ENCODE measurements around the gene FAM169A.
"Not testable (repeated sequence)": the region's sequence is repeated elsewhere in the genome, so short reads cannot be mapped to it uniquely, and the experiment has no call there.

The FAM169A gene

DNA sequence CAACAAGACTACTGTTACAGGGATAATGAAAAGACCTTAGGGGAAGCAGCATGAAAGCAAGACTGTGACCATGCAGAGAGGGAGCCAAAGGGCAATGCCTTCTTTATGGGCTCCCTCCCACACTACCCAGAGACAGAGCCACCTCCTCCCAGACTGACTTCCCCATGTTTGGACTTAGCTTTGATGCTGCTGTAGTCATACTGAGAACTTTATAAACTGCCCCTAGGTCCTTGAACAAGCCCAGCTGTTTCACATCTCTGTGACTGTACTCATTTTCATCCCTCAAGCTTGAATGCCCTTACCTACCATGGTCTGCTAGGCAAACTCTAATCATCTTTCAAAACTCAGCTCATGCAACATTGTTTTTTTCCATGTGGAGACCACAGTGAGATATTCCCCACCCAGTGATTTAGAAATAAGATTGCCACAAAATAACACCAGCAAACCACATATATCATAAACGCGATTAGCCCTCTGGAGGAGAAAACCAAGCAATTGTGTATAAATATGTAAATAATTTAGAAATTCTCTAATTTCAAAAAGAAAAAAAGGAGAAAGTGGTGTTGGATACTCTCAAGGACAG, 23.4 kb upstream of the FAM169A start:
- FAIRE-seq (peak; percentile 71), DNase-seq (ENCODE audit: insufficient read length) (no peak)
- TF ChIP-seq POLR2A (IDR thresholded peaks at IDR 0.05; ENCODE audit: low read depth, low read length), result no peak
- TF ChIP-seq TAF1 (IDR thresholded peaks at IDR 0.05; ENCODE audit: borderline replicate concordance, low read depth, low read length), result no peak
- no peak for TF ChIP-seq POLR2AphosphoS5 (IDR thresholded peaks at IDR 0.05; ENCODE audit: low read depth, low read length)

DNA sequence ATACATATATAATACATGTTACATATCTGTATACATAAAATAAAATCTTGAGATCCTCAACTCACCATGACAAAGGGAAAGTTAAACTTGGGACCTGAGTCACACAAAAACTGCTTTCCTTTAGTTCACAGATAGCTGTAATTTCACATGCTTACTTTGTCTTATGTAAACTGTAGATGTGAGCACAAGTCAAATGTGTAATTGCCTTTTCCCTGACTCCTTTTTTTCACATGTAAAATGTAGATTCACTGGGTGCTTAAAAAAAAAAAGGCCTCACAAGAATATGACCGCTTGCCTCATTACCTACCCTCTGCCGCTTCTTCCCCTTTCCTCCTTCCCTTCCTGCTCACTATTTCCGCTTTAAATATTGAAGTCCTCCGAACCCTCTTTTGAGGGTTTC, 21.9 kb upstream of the FAM169A start:
- DNase-seq (ENCODE audit: insufficient read length), result no peak
- TF ChIP-seq POLR2AphosphoS5 (IDR thresholded peaks at IDR 0.05; ENCODE audit: low read depth, low read length), result no peak
- TF ChIP-seq TAF1 (IDR thresholded peaks at IDR 0.05; ENCODE audit: borderline replicate concordance, low read depth, low read length), result no peak
- no peak for TF ChIP-seq POLR2A (IDR thresholded peaks at IDR 0.05; ENCODE audit: low read depth, low read length)
- no peak for FAIRE-seq

DNA sequence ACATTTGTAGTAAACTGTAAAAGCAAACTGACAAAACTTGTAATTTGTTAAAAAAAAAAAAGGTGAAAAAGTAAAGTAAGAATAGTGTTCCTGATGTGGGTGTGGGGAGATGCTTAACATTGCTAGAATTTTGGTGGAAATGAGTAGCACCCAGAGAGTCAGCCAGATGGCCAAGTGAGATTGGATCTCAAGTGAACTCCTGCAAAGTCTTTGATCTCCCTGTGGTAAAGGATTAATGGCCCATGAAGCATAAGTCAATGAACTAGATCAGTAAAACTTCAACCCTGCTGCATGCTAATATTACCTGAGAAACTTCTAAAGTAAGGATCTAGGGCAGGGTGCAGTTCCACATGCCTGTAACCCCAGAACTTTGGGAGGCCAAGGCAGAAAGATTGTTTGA, 19.0 kb upstream of the FAM169A start:
- TF ChIP-seq TAF1 (IDR thresholded peaks at IDR 0.05; ENCODE audit: borderline replicate concordance, low read depth, low read length), result no peak
- no peak for TF ChIP-seq POLR2AphosphoS5 (IDR thresholded peaks at IDR 0.05; ENCODE audit: low read depth, low read length)
- no peak for TF ChIP-seq POLR2A (IDR thresholded peaks at IDR 0.05; ENCODE audit: low read depth, low read length)
- DNase-seq (ENCODE audit: insufficient read length), result no peak
- FAIRE-seq, result no peak

DNA sequence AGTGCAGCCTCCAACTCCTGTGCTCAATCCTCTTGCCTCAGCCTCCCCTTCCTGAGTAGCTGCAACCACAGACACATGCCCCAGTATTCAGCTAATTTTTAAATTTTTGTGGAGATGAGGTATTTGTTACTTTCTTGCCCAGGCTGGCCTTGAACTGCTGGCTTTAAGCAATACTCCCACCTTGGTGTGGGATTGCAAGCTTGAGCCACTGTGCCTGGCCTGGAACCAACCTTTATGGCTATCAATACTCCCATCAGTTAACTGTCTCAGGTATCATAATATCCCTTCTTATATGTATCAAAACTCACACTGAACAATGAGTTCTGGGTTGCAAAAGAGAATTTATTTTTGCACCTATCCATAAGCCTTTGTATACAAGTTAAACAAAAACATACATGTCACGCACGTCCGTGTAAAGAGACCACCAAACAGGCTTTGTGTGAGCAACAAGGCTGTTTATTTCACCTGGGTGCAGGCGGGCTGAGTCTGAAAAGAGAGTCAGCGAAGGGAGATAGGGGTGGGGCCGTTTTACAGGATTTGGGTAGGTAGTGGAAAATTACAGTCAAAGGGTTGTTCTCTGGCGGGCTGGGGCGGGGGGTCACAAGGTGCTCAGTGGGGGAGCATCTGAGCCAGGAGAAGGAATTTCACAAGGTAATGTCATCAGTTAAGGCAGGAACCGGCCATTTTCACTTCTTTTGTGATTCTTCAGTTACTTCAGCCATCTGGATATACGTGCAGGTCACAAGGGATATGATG, 16.4 kb upstream of the FAM169A start:
- DNase-seq (ENCODE audit: insufficient read length); FAIRE-seq: not testable (repeated sequence)

DNA sequence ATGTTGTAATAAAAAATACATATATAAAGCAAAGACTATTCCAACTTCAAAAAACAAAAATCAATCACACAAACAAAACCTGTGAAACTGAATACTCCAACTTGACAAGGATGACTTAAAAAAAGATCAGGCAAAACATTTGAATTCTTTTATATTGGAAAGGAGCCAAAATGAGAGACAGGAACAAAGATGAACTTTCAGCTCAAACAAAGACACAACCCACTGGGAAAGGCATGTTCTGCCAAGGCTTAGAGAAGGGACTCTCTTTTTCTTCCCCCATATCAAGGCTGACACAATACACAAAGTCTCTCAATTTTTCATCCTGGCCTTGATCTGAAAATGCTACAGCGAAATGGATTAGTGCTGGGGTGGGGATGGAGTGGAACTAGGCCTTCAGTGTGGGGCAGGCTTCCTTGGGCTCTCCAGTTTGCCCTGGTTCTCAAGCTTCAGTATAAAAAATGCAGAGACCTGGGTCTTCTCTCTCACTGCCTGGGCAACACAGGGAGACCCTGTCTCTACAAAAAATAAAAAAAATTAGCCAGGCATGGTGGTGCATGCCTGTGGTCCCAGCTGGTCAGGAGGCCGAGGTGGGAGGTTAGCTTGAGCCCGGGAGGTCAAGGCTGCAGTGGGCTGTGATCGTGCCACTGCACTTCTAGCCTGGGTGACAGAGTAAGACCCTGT, 11.6 kb upstream of the FAM169A start:
- FAIRE-seq, result no peak
- no peak for DNase-seq (ENCODE audit: insufficient read length)
- TF ChIP-seq POLR2A (IDR thresholded peaks at IDR 0.05; ENCODE audit: low read depth, low read length) (no peak), POLR2AphosphoS5 (IDR thresholded peaks at IDR 0.05; ENCODE audit: low read depth, low read length) (no peak), TAF1 (IDR thresholded peaks at IDR 0.05; ENCODE audit: borderline replicate concordance, low read depth, low read length) (no peak)

DNA sequence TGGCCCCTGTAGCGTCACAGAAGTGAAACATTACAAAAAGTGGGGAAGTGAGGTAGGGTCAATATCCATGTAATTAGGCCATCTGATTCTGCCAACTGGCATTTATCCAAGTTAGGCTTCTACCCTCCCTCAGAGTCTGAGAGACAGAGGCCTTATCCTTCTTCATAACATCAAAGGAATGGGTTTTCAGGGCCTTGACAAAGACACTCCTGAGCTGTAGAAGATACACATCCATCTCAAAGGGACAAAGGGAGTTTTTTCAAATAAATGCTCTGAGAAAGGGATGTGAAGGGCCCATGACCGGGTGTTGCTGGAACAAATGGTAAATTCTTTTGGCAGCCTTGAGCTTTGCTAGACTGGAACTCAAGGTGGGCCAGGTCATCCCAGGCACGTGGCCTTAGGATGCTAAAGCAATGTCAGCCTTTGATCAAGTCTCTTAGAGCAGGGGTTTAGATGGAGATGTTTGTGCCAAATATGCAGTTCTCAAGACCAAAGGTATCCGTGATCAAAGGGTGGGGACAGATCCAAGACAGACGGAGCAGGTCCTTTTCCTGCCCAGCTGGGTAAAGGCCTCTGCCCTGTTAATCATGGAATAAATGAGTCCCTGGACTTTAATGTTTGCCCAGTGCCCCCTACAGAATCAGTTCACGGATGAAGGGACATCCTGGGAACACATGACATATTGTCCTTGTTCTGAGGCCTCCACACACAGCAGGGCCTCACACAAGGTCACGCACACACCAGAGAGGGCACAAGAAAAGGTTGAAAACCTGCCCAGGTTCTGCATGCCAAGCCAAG, 10.0 kb upstream of the FAM169A start:
- TF ChIP-seq TAF1 (IDR thresholded peaks at IDR 0.05; ENCODE audit: borderline replicate concordance, low read depth, low read length) (no peak), POLR2AphosphoS5 (IDR thresholded peaks at IDR 0.05; ENCODE audit: low read depth, low read length) (no peak), POLR2A (IDR thresholded peaks at IDR 0.05; ENCODE audit: low read depth, low read length) (no peak)
- no peak for FAIRE-seq
- DNase-seq (ENCODE audit: insufficient read length), result no peak

DNA sequence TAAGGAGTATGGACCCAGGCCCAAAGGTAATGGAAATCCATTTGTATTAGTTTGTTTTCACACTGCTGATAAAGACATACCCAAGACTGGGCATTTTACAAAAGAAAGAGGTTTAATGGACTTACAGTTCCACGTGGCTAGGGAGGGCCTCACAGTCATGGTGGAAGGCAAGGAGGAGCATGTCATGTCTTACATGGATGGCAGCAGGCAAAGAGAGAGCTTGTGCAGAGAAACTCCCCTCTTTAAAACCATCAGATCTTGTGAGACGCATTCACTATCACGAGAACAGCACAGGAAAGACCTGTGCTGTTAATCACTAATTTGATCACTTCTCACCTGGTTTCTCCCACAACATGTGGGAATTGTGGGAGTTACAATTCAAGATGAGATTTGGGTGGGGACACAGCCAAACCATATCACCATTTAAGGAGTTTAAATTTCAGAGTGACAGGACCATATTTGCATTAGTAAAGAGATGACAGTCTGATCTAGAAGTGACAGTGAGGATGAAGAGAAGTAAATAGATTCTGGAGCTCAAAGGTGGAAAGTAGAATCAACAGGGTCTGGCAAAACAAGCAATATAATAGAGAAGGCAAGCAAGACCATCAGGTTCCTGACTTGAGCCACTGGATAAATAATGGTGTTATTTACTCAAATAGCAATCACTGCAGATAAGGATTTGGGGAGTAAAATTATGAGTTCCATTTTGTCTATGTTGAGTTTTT, 7.5 kb upstream of the FAM169A start:
- no peak for TF ChIP-seq POLR2AphosphoS5 (IDR thresholded peaks at IDR 0.05; ENCODE audit: low read depth, low read length)
- no peak for TF ChIP-seq POLR2A (IDR thresholded peaks at IDR 0.05; ENCODE audit: low read depth, low read length)
- no peak for TF ChIP-seq TAF1 (IDR thresholded peaks at IDR 0.05; ENCODE audit: borderline replicate concordance, low read depth, low read length)
- DNase-seq (ENCODE audit: insufficient read length) (no peak), FAIRE-seq (no peak)

DNA sequence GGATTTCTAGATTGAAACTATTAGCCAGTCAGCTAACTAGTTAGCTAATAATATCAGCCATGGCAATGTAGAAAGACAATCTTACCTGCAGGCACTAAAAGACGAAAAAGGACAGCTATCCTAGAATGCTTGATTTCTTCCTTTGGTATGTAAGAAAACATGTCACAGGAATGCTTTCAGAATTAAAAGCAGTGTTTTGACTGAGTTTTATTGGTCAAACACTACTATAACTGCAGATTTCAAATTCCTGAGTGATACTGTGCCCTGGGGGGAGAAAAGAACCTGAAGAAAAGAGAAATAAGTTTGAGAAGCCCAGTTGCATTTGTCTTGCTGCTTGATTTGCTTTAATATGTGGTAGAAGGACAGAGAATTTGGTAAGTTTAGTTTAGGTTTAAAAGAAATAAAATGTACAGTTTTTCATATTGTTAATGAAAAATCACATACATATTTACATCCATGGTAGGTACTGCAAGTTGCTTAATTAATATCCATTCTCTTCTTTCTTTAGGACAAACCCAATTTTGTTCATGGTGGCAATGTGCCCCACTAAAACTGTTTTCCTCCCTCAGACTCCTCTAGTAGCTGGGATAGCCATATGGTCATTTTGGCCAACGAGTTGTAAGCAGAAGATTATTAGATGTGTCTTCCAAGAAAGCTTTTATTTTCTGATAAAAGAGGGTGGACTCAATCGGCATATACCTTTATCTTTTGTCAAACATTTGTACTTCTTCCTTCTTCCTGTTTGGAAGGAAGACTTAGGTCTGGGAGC, 4.3 kb upstream of the FAM169A start:
- DNase-seq (ENCODE audit: insufficient read length) (no peak), FAIRE-seq (no peak)
- TF ChIP-seq POLR2A (IDR thresholded peaks at IDR 0.05; ENCODE audit: low read depth, low read length) (no peak), POLR2AphosphoS5 (IDR thresholded peaks at IDR 0.05; ENCODE audit: low read depth, low read length) (no peak), TAF1 (IDR thresholded peaks at IDR 0.05; ENCODE audit: borderline replicate concordance, low read depth, low read length) (no peak)

DNA sequence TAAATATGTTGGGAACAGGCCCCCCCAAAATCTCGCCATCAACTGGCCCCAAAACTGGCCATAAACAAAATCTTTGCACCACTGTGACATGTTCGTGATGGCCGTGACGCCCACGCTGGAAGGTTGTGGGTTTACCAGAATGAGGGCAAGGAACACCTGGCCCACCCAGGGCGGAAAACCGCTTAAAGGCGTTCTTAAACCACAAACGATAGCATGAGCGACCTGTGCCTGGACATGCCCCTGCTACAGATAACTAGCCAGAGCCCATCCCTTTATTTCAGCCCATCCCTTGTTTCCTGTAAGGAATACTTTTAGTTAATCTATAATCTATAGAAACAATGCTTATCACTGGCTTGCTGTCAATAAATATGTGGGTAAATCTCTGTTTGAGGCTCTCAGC, 3.2 kb upstream of the FAM169A start:
- not testable (repeated sequence) for FAIRE-seq; DNase-seq (ENCODE audit: insufficient read length)

DNA sequence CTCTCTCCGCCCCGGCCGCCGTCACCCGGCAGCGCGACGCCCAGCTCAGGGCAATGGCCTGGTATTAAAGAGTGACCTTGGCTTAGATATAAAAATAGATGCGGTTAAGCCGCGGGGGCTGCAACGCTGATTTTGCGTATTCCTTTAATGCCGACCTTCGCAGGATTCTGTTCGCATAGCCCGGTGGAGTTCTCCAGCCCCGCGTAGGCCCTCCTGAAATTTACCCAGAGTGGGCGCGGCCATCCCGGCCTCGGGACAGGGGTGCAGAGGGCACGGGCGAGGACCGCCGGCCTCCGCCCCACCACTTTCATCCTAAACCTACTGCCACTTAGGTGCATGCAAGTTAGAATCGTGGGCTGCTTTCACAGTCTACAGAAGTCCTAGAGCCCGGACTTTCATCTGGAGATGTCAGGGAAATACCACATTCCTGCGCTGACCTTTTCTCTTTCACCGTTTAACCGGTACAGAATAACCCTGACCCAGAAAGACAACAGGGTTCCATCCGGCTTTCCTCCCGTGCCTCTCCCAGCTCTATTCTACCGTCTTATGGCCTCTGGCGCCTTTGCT, 492 bp upstream of the FAM169A start:
- DNase-seq (ENCODE audit: insufficient read length) (no peak), FAIRE-seq (no peak)
- TF ChIP-seq TAF1 (IDR thresholded peaks at IDR 0.05; ENCODE audit: borderline replicate concordance, low read depth, low read length) (no peak), POLR2AphosphoS5 (IDR thresholded peaks at IDR 0.05; ENCODE audit: low read depth, low read length) (no peak), POLR2A (IDR thresholded peaks at IDR 0.05; ENCODE audit: low read depth, low read length) (no peak)

Measured in GM12892 (cell line).